Mesodermal cell (in vitro differentiated cells): ENCODE measurements around the gene CDYL.

Experiments used
- H3K27ac ChIP-seq: 2 replicates; pipeline ENCODE4 v1.7.0; 2013; ENCODE audit warnings: mild to moderate bottlenecking, low read depth, low read length, moderate library complexity; ENCODE audit not compliant: severe bottlenecking
- H3K36me3 ChIP-seq: 2 replicates; pipeline ENCODE4 v1.7.1; 2013; ENCODE audit warnings: mild to moderate bottlenecking, low read length, moderate library complexity; ENCODE audit not compliant: control insufficient read depth, insufficient read depth
- H3K4me1 ChIP-seq: one replicate; pipeline ENCODE4 v1.7.1; 2013; ENCODE audit warnings: mild to moderate bottlenecking, low read length; ENCODE audit not compliant: insufficient read depth, control insufficient read depth, poor library complexity, severe bottlenecking
- H3K4me3 ChIP-seq: 2 replicates; pipeline ENCODE4 v1.7.0; 2013; ENCODE audit warnings: low read length, control low read depth, mild to moderate bottlenecking; ENCODE audit not compliant: insufficient read depth, poor library complexity, severe bottlenecking; ENCODE audit errors: extremely low read depth
- H3K9me3 ChIP-seq: 2 replicates; pipeline ENCODE4 v1.7.1; 2013; ENCODE audit warnings: mild to moderate bottlenecking, low read length, moderate library complexity; ENCODE audit not compliant: control insufficient read depth
- WGBS, 2 experiments: methylation state at CpG; one replicate each; pipeline ENCODE4 v1.1.5; 2013; ENCODE audit warnings: missing lambda C conversion rate in 2 of 2; ENCODE audit not compliant: insufficient coverage in 2 of 2; 5-methylcytosine and 5-hydroxymethylcytosine counted together

CDYL gene

GRCh38 chr6:4774296-4774695 is 1.9 kb upstream of the CDYL start:
- Histone ChIP-seq H3K4me1 (peaks cover 3% of the 10 kb centered on the region), H3K27ac (no peak overlapping the region), H3K9me3 (peaks cover 16% of the 10 kb centered on the region), H3K36me3 (peaks cover 10% of the 10 kb centered on the region), H3K4me3 (peak overlapping the region; percentile 46)
- WGBS, 2 experiments = 15 to 20% methylated on average over 4 of the region's 6 CpGs

- H3K27ac ChIP-seq = no peak overlapping the region
- peaks cover 4% of the 10 kb centered on the region for H3K4me1 ChIP-seq
- 2 to 5% methylated on average over 41 to 47 of the region's 47 CpGs for WGBS, 2 experiments
- H3K4me3 ChIP-seq = peak overlapping the region; percentile 46
- H3K36me3 ChIP-seq = peaks cover 10% of the 10 kb centered on the region
- H3K9me3 ChIP-seq = peaks cover 17% of the 10 kb centered on the region
Observed at GRCh38 chr6:4774715-4775493, 1.3 kb upstream of the CDYL start.

GRCh38 chr6:4775494-4776130 is 592 bp upstream of the CDYL start:
- Histone ChIP-seq H3K9me3 (peaks cover 17% of the 10 kb centered on the region), H3K4me3 (peak overlapping the region; percentile 46), H3K27ac (peak overlapping the region; percentile 68), H3K36me3 (peaks cover 10% of the 10 kb centered on the region), H3K4me1 (peaks cover 4% of the 10 kb centered on the region)
- WGBS, 2 experiments = 1 to 2% methylated on average over 29 to 59 of the region's 88 CpGs

- Histone ChIP-seq H3K27ac (peak overlapping the region; percentile 32), H3K9me3 (peaks cover 17% of the 10 kb centered on the region), H3K4me1 (peaks cover 8% of the 10 kb centered on the region), H3K4me3 (peak overlapping the region; percentile 59), H3K36me3 (peaks cover 10% of the 10 kb centered on the region)
- WGBS, 2 experiments = 0% methylated on average over 41 to 48 of the region's 107 CpGs
Observed at GRCh38 chr6:4776493-4777393, 539 bp downstream of the CDYL start.

GRCh38 chr6:4777394-4777935 is 1.3 kb downstream of the CDYL start:
- Histone ChIP-seq H3K27ac (peak overlapping the region; percentile 32), H3K9me3 (peaks cover 17% of the 10 kb centered on the region), H3K4me1 (peaks cover 8% of the 10 kb centered on the region), H3K36me3 (peaks cover 10% of the 10 kb centered on the region), H3K4me3 (peak overlapping the region; percentile 59)
- WGBS, 2 experiments = 0 to 20% methylated on average over 4 to 7 of the region's 9 CpGs

- Histone ChIP-seq H3K4me3 (peak overlapping the region; percentile 59), H3K27ac (no peak overlapping the region), H3K36me3 (peaks cover 10% of the 10 kb centered on the region), H3K9me3 (peaks cover 17% of the 10 kb centered on the region), H3K4me1 (peaks cover 8% of the 10 kb centered on the region)
- WGBS, 2 experiments = no CpG with 5 or more reads among the region's 1 CpG
Observed at GRCh38 chr6:4778086-4778485, 1.9 kb downstream of the CDYL start.

GRCh38 chr6:4780360-4780812 is 4.2 kb downstream of the CDYL start:
- peaks cover 13% of the 10 kb centered on the region for H3K36me3 ChIP-seq
- peaks cover 25% of the 10 kb centered on the region for H3K9me3 ChIP-seq
- H3K27ac ChIP-seq = no peak overlapping the region
- 29% methylated on average over 2 of the region's 11 CpGs; no CpG with 5 or more reads in 1 of the 2 experiments for WGBS, 2 experiments
- H3K4me1 ChIP-seq = peaks cover 8% of the 10 kb centered on the region
- no peak overlapping the region for H3K4me3 ChIP-seq

GRCh38 chr6:4781426-4781825 is 5.2 kb downstream of the CDYL start:
- Histone ChIP-seq H3K4me1 (peaks cover 8% of the 10 kb centered on the region), H3K36me3 (peaks cover 13% of the 10 kb centered on the region), H3K4me3 (no peak overlapping the region), H3K27ac (no peak overlapping the region), H3K9me3 (peaks cover 25% of the 10 kb centered on the region)
- WGBS, 2 experiments = 85 to 88% methylated on average over 4 of the region's 4 CpGs

GRCh38 chr6:4781967-4782575 is 5.9 kb downstream of the CDYL start:
- Histone ChIP-seq H3K27ac (no peak overlapping the region), H3K4me3 (no peak overlapping the region), H3K4me1 (peaks cover 8% of the 10 kb centered on the region), H3K9me3 (peaks cover 25% of the 10 kb centered on the region), H3K36me3 (peaks cover 13% of the 10 kb centered on the region)
- 96 to 100% methylated on average over 4 of the region's 9 CpGs for WGBS, 2 experiments

- H3K9me3 ChIP-seq = peaks cover 8% of the 10 kb centered on the region
- WGBS, 2 experiments = 34 to 65% methylated on average over 2 to 5 of the region's 7 CpGs
Observed at GRCh38 chr6:4786996-4787395, 10.8 kb downstream of the CDYL start.

More at GRCh38 chr6:4786996-4787395, 10.8 kb downstream of the CDYL start:
- no peaks in the 10 kb centered on the region for H3K4me1 ChIP-seq
- no peak overlapping the region for H3K27ac ChIP-seq
- H3K36me3 ChIP-seq = peaks cover 4% of the 10 kb centered on the region
- H3K4me3 ChIP-seq = no peak overlapping the region
